Panc1 (cell line): ENCODE measurements around the gene REPIN1. TPM values are rescaled to one million over a fixed set of nuclear protein-coding genes. Genes with fewer than 3 reads are reported as not detected.

ENCODE experiments used
- ATAC-seq: fragments of 200-7000 bp; cut with Tn5 transposase; 2 replicates; pipeline ENCODE4 v1.9.1; 2020; ENCODE audit warnings: mild to moderate bottlenecking, moderate library complexity
- BruUV-seq: library from RNA; stranded (reverse); fragments of 400-500 nt; replicated peaks from 2 replicates; lab custom pipeline; 2021; lab: Mats Ljungman, UMichigan
- CTCF ChIA-PET: fragments of 300-600 bp; sonication (Branson Sonifier 250); formaldehyde crosslinking; loops from one replicate; lab custom pipeline; 2022; ENCODE audit warnings: antibody characterized with exemption; lab: Charles Lee
- POLR2A ChIA-PET: fragments of 300-600 bp; sonication (Branson Sonifier 250); formaldehyde crosslinking; loops from one replicate; lab custom pipeline; 2022; ENCODE audit warnings: antibody characterized with exemption; lab: Charles Lee
- DNase-seq: peaks from one replicate; pipeline ENCODE4 v3.0.0-alpha.2; 2010; ENCODE audit warnings: low read depth, low spot score
- H3K27ac ChIP-seq: 2 replicates; pipeline ENCODE4 v1.5.1; 2011; ENCODE audit warnings: mild to moderate bottlenecking, low read length, inconsistent platforms
- H3K27me3 ChIP-seq: fragments of 200-500 bp; sonication (Bioruptor generic); 2 replicates; pipeline ENCODE4 v1.6.0; 2014; ENCODE audit warnings: low read length, inconsistent platforms; ENCODE audit not compliant: control insufficient read depth, insufficient read depth
- H3K36me3 ChIP-seq: fragments of 200-500 bp; sonication (Bioruptor generic); 2 replicates; pipeline ENCODE4 v1.5.1; 2014; ENCODE audit warnings: inconsistent platforms, mild to moderate bottlenecking, low read length, moderate library complexity; ENCODE audit not compliant: control insufficient read depth, insufficient read depth
- H3K4me1 ChIP-seq: 2 replicates; pipeline ENCODE4 v1.5.1; 2011; ENCODE audit warnings: inconsistent platforms, mild to moderate bottlenecking, low read length, moderate library complexity; ENCODE audit not compliant: control insufficient read depth, insufficient read depth
- H3K4me3 ChIP-seq, 2 experiments: 2 replicates each; pipeline ENCODE4 v1.5.1; 2011 to 2012; ENCODE audit warnings: low read depth in 2 of 2, low read length in 2 of 2, mild to moderate bottlenecking in 2 of 2, inconsistent platforms in 1 of 2, moderate library complexity in 1 of 2
- H3K9me3 ChIP-seq: fragments of 200-500 bp; sonication (Bioruptor generic); 2 replicates; pipeline ENCODE4 v1.5.1; 2014; ENCODE audit warnings: low read depth, mild to moderate bottlenecking, inconsistent platforms, low read length, moderate library complexity; ENCODE audit not compliant: control insufficient read depth, insufficient read depth
- CTCF ChIP-seq: fragments of 450-650 bp; IDR thresholded peaks from 2 replicates; pipeline ENCODE4 v1.5.1; 2017; ENCODE audit warnings: mild to moderate bottlenecking
- POLR2AphosphoS5 ChIP-seq: IDR thresholded peaks from 2 replicates; pipeline ENCODE4 v1.6.1; 2012; ENCODE audit warnings: mild to moderate bottlenecking, low read depth, low read length, moderate library complexity
- REST ChIP-seq, 2 experiments: IDR thresholded peaks; 2 replicates each; pipeline ENCODE4 v1.6.1; 2011 to 2012; ENCODE audit warnings: low read depth in 2 of 2, control low read depth in 1 of 2, low read length in 1 of 2, mild to moderate bottlenecking in 1 of 2, moderate library complexity in 1 of 2; ENCODE audit not compliant: insufficient read depth in 1 of 2
- SIN3A ChIP-seq: IDR thresholded peaks from 2 replicates; pipeline ENCODE4 v1.6.1; 2012; ENCODE audit warnings: low read depth, mild to moderate bottlenecking, low read length, moderate library complexity, borderline replicate concordance; ENCODE audit not compliant: insufficient read depth
- TCF7L2 ChIP-seq: IDR thresholded peaks from 2 replicates; pipeline ENCODE4 v1.6.1; 2011; ENCODE audit warnings: mild to moderate bottlenecking, low read depth, low read length, inconsistent platforms
- in situ Hi-C: cut with HindIII; loops from 2 replicates; pipeline ENCODE4 v1.10.0; 2016; ENCODE audit warnings: low sequenced_read_pairs, low pct_unique_long_range_greater_than_20kb
- intact Hi-C: fragments of 100-400 bp; cut with micrococcal nuclease; formaldehyde crosslinking; loops from one replicate; pipeline ENCODE4 v1.10.0; 2022; ENCODE audit not compliant: unreplicated experiment
- total RNA-seq: library from RNA; stranded (reverse); gene quantifications from one replicate; pipeline ENCODE4 v1.2.1, GENCODE V29; 2021; ENCODE audit not compliant: unreplicated experiment

Gene REPIN1
- total RNA-seq, 1 experiment from 2014 or later: 209 TPM

DNA sequence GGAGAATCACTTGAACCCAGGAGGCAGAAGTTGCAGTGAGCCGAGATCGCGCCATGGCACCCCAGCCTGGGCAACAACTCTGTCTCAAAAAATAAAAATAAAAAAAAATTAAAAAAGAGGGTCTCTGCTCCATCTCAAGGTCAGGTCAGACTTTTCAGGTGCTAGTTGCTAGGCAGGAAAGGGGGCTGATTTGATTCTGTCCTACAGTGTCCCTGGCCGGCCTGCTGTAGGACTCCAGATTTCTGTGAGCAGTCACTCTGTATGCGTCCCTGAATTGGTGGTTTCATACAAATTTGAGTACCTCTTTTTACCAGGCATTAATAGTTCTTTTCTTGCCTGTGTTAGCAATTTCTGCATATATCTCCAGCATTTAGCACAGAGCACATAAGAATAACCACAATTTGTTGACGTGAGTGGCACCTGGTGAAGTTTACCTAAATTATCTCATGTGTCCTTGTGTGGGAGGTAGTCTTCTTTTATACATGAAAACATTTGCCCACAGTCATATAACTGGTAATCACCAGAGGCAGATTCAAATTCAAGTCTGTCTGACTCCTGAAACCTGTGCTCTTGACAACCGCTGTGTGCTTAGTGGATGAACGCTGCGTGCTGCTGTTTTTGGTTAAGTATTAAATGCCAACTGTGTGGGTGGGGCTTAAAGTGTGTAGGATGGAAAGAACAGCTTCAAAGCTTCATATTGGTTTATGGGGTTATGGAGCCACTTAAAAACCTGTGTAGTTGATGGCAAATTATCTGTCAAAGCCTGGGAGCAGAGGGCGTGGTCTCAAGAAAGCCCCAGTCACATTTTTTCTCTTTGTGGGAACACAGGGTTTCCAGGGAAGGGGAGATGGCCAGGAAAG lies 7.3 kb downstream of the REPIN1 start:
- ATAC-seq (no peak), DNase-seq (no peak)
- Histone ChIP-seq H3K4me1 (peaks cover 60% of the 10 kb centered on the region), H3K4me3 (no peak overlapping the region), H3K27me3 (no peaks in the 10 kb centered on the region), H3K36me3 (peaks cover 4% of the 10 kb centered on the region), H3K9me3 (no peaks in the 10 kb centered on the region), H3K27ac (peak overlapping the region; percentile 98)
- ChIA-PET CTCF (no interaction called here), POLR2A (no interaction called here)
- in situ Hi-C loops: no loop called here
- no peak for TF ChIP-seq CTCF
- no peak for TF ChIP-seq TCF7L2
- no peak for TF ChIP-seq REST (IDR thresholded peaks at IDR 0.05; ENCODE audit: insufficient read depth in 1 of 2, low read depth in 2 of 2, low read length in 1 of 2)
- TF ChIP-seq POLR2AphosphoS5: no peak
- TF ChIP-seq SIN3A: no peak
- BruUV-seq: no TSS peak
- intact Hi-C loops: no loop called here

GRCh38 chr7:150376560-150376959 lies 7.9 kb downstream of the REPIN1 start:
- no TSS peak for BruUV-seq
- intact Hi-C loops: no loop called here
- no peaks in the 10 kb centered on the region for H3K9me3 ChIP-seq
- DNase-seq (no peak), ATAC-seq (no peak)
- CTCF ChIA-PET: no interaction called here
- POLR2A ChIA-PET: interaction anchor here (1.9 kb wide), 1 partner anchor 8 kb away, joined by 10 read pairs; the partner anchor contains the start of gene REPIN1
- TF ChIP-seq CTCF: no peak
- TF ChIP-seq POLR2AphosphoS5: 0 out of 2 replicates have a peak, but pooled peaks have one; percentile 17
- no peak for TF ChIP-seq TCF7L2
- TF ChIP-seq REST (IDR thresholded peaks at IDR 0.05; ENCODE audit: insufficient read depth in 1 of 2, low read depth in 2 of 2, low read length in 1 of 2): no peak
- peaks cover 64% of the 10 kb centered on the region for H3K4me1 ChIP-seq
- H3K36me3 ChIP-seq: peaks cover 4% of the 10 kb centered on the region
- H3K27me3 ChIP-seq: no peaks in the 10 kb centered on the region
- in situ Hi-C loops: no loop called here
- H3K4me3 ChIP-seq: no peak overlapping the region
- H3K27ac ChIP-seq: peak overlapping the region; percentile 98
